ENCODE results near the gene PEX14.
A peak's percentile ranks its signal among the peaks of the same experiment; 100 is the strongest.

PEX14 gene

GRCh38 chr1:10528066-10529014, 53.6 kb downstream of the PEX14 start (continued):
- TF ChIP-seq PATZ1 (CRISPR knock-in tag; IDR thresholded peaks at IDR 0.05; ENCODE audit: borderline replicate concordance) (no peak), ZFP30 (CRISPR knock-in tag; IDR thresholded peaks at IDR 0.05) (no peak), PPARA (CRISPR knock-in tag; IDR thresholded peaks at IDR 0.05; ENCODE audit: borderline replicate concordance) (no peak), ARNTL (CRISPR knock-in tag; IDR thresholded peaks at IDR 0.05; ENCODE audit: borderline replicate concordance, low read depth) (no peak), GLIS3 (CRISPR knock-in tag; IDR thresholded peaks at IDR 0.05) (no peak)

- TF ChIP-seq ZFP30 (CRISPR knock-in tag; IDR thresholded peaks at IDR 0.05) (no peak), ISL1 (CRISPR knock-in tag; IDR thresholded peaks at IDR 0.05) (no peak), ESRRG (CRISPR knock-in tag; IDR thresholded peaks at IDR 0.05) (no peak), ZNF8 (CRISPR knock-in tag; IDR thresholded peaks at IDR 0.05) (no peak), RARB (CRISPR knock-in tag; IDR thresholded peaks at IDR 0.05) (no peak), ZNF565 (CRISPR knock-in tag; conservative IDR thresholded peaks at IDR 0.05; ENCODE audit: low read depth) (no peak), ZC3H10 (CRISPR knock-in tag; IDR thresholded peaks at IDR 0.05) (no peak), BACH2 (CRISPR knock-in tag; IDR thresholded peaks at IDR 0.05; ENCODE audit: borderline replicate concordance) (no peak), CREB5 (CRISPR knock-in tag; IDR thresholded peaks at IDR 0.05; ENCODE audit: low read depth) (no peak), ZFP3 (CRISPR knock-in tag; IDR thresholded peaks at IDR 0.05) (no peak), PATZ1 (CRISPR knock-in tag; IDR thresholded peaks at IDR 0.05; ENCODE audit: borderline replicate concordance) (no peak), PPARA (CRISPR knock-in tag; IDR thresholded peaks at IDR 0.05; ENCODE audit: borderline replicate concordance) (no peak)
Measured at GRCh38 chr1:10529091-10529490, 54.3 kb downstream of the PEX14 start.

GRCh38 chr1:10529765-10530164, 55.0 kb downstream of the PEX14 start:
- TF ChIP-seq ZNF70 (CRISPR knock-in tag; IDR thresholded peaks at IDR 0.05) (no peak), ZC3H10 (CRISPR knock-in tag; IDR thresholded peaks at IDR 0.05) (no peak), ZNF8 (CRISPR knock-in tag; IDR thresholded peaks at IDR 0.05) (no peak)

More at GRCh38 chr1:10529091-10529490, 54.3 kb downstream of the PEX14 start:
- peak; percentile 6; the same call in 1 of the 3 replicates for ATAC-seq

GRCh38 chr1:10530281-10530740, 55.6 kb downstream of the PEX14 start:
- no peak for ATAC-seq

More at GRCh38 chr1:10529765-10530164, 55.0 kb downstream of the PEX14 start:
- no peak for ATAC-seq

More at GRCh38 chr1:10530281-10530740, 55.6 kb downstream of the PEX14 start:
- no peak for TF ChIP-seq TSHZ2 (CRISPR knock-in tag; IDR thresholded peaks at IDR 0.05)
- TF ChIP-seq OSR1 (CRISPR knock-in tag; IDR thresholded peaks at IDR 0.05), result no peak
- no peak for TF ChIP-seq SNAI2 (CRISPR knock-in tag; IDR thresholded peaks at IDR 0.05)
- no peak for TF ChIP-seq ARNTL (CRISPR knock-in tag; IDR thresholded peaks at IDR 0.05; ENCODE audit: borderline replicate concordance, low read depth)
- TF ChIP-seq TCF4 (CRISPR knock-in tag; IDR thresholded peaks at IDR 0.05; ENCODE audit: borderline replicate concordance), result no peak

Data from SK-N-SH treated with all-trans-retinoic acid at 6 μM for 48 hours (cell line).